ENCODE data around the gene BBLN. TPM values are rescaled to one million over a fixed set of nuclear protein-coding genes. Genes with fewer than 3 reads are reported as not detected.

BBLN gene
- total RNA-seq, 2 experiments from 2014 or later = 53.6 to 55.9 TPM

DNA sequence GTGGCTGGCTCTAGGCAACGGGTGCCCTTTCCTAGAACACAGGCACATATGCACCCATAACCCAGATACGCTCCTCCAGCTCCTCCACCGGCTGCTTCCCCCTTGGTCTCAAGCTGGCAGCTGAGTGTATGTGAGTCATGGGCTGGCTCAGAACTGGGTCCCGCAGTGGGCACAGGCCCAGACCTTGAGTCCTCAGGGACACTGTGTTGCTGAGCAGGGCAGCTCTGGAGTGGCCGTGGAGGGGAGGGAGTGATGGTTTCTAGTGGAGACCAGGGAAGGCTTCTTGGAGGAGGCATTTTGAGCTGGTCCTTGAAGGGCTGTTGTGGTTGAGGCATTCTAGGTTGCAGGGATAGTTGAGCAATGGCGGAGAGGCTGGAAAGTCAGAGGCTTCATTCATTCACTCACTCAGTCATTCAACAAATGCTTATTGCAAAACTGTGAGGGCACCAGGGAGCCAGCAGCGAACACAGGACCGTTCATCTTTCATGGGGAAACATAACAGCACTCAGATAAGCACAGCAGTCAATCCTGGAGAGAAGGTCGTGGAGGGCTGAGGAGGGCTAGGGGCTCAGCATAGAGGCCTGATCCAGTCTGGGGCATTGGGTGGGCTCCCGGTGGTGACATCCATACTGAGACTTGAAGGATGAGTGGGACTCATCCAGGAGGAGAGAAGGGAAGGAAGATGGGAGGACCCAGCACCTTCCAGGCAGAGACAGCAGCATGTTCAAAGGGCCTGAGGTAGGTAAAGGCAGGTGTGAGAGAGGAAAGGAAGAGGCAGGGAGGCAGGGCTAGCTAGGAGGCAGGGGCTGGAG, 2.4 kb downstream of the BBLN start:
- Mint-ChIP-seq H3K9me3 (no peaks in the 10 kb centered on the region), H3K36me3 (ENCODE audit: low read depth) (peaks cover 40% of the 10 kb centered on the region)

DNA sequence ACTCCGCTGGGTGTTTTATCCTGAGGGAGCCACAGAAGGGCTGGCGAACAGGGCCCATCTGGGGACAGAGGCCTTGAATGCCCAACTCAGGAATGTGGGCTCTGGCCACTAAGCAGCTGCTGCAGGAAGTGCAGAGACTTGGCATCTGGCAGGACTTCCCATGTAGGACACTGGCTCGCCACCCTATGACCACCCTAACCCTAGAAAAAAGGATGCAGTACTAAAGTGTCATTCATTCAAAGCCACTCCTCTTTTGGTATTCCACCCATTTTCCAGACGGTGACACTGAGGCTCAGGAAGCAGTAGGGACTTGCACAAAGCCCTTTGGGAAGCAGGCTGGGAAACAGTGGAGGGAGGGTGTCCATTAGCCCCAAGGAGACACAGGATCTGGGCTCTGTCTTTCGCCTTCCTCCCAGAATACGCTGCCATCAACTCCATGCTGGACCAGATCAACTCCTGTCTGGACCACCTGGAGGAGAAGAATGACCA, 3.0 kb downstream of the BBLN start:
- Mint-ChIP-seq H3K4me1 (ENCODE audit: low read depth) (peaks cover 20% of the 10 kb centered on the region), H3K36me3 (ENCODE audit: low read depth) (peaks cover 47% of the 10 kb centered on the region), H3K4me3 (no peak overlapping the region), H3K27me3 (no peaks in the 10 kb centered on the region), H3K27ac (peak overlapping the region; percentile 47), H3K9me3 (no peaks in the 10 kb centered on the region)
- ChIA-PET POLR2A (no interaction called here), CTCF (interaction anchor here (1.5 kb wide), 1 partner anchor 9 kb away, joined by 4 read pairs; no protein-coding TSS in a partner anchor)
- DNase-seq = no peak
- Histone ChIP-seq H3K9me3 (ENCODE audit: control insufficient read depth in 1 of 2, insufficient read depth in 1 of 2, low read length in 2 of 2) (no peaks in the 10 kb centered on the region), H3K27ac (ENCODE audit: low read depth in 1 of 2, low read length in 2 of 2) (no peak overlapping the region), H3K4me1 (ENCODE audit: insufficient read depth, low read length) (peaks cover 24% of the 10 kb centered on the region), H3K27me3 (ENCODE audit: control insufficient read depth in 1 of 2, insufficient read depth in 2 of 2, low read length in 2 of 2) (no peaks in the 10 kb centered on the region), H3K36me3 (ENCODE audit: insufficient read depth, low read length) (peaks cover 45% of the 10 kb centered on the region), H3K4me3 (ENCODE audit: low read length) (no peak overlapping the region)
- intact Hi-C loops (cut with DNase I, micrococcal nuclease) = no loop called here
- no peak for ATAC-seq (ENCODE audit: poor library complexity)
- TF ChIP-seq, protein P1, sequence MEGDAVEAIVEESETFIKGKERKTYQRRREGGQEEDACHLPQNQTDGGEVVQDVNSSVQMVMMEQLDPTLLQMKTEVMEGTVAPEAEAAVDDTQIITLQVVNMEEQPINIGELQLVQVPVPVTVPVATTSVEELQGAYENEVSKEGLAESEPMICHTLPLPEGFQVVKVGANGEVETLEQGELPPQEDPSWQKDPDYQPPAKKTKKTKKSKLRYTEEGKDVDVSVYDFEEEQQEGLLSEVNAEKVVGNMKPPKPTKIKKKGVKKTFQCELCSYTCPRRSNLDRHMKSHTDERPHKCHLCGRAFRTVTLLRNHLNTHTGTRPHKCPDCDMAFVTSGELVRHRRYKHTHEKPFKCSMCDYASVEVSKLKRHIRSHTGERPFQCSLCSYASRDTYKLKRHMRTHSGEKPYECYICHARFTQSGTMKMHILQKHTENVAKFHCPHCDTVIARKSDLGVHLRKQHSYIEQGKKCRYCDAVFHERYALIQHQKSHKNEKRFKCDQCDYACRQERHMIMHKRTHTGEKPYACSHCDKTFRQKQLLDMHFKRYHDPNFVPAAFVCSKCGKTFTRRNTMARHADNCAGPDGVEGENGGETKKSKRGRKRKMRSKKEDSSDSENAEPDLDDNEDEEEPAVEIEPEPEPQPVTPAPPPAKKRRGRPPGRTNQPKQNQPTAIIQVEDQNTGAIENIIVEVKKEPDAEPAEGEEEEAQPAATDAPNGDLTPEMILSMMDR (IDR thresholded peaks at IDR 0.05) = no peak

More for the DNA sequence above, 2.4 kb downstream of the BBLN start:
- H3K27me3 ChIP-seq (ENCODE audit: control insufficient read depth in 1 of 2, insufficient read depth in 2 of 2, low read length in 2 of 2) = no peaks in the 10 kb centered on the region
- intact Hi-C loops (cut with DNase I, micrococcal nuclease) = no loop called here
- CTCF ChIA-PET = interaction anchor here (1.5 to 2.9 kb wide), 2 partner anchors 10 to 29 kb away, joined by 4 to 8 read pairs; partner anchors contain the start of gene CIZ1
- H3K4me1 ChIP-seq (ENCODE audit: insufficient read depth, low read length) = peaks cover 24% of the 10 kb centered on the region
- Mint-ChIP-seq H3K27me3 (no peaks in the 10 kb centered on the region), H3K4me3 (peak overlapping the region; percentile 89), H3K4me1 (ENCODE audit: low read depth) (peaks cover 20% of the 10 kb centered on the region), H3K27ac (peak overlapping the region; percentile 47)
- H3K9me3 ChIP-seq (ENCODE audit: control insufficient read depth in 1 of 2, insufficient read depth in 1 of 2, low read length in 2 of 2) = no peaks in the 10 kb centered on the region
- ATAC-seq (ENCODE audit: poor library complexity) = no peak
- no peak overlapping the region for H3K4me3 ChIP-seq (ENCODE audit: low read length)
- TF ChIP-seq, protein P1 (IDR thresholded peaks at IDR 0.05) = no peak
- DNase-seq = no peak
- POLR2A ChIA-PET = interaction anchor here (0.7 to 1.5 kb wide), 2 partner anchors 24 to 113 kb away, joined by 3 to 4 read pairs; partner anchors contain the start of genes GOLGA2 and SWI5
- H3K27ac ChIP-seq (ENCODE audit: low read depth in 1 of 2, low read length in 2 of 2) = no peak overlapping the region
- peaks cover 39% of the 10 kb centered on the region for H3K36me3 ChIP-seq (ENCODE audit: insufficient read depth, low read length)

DNA sequence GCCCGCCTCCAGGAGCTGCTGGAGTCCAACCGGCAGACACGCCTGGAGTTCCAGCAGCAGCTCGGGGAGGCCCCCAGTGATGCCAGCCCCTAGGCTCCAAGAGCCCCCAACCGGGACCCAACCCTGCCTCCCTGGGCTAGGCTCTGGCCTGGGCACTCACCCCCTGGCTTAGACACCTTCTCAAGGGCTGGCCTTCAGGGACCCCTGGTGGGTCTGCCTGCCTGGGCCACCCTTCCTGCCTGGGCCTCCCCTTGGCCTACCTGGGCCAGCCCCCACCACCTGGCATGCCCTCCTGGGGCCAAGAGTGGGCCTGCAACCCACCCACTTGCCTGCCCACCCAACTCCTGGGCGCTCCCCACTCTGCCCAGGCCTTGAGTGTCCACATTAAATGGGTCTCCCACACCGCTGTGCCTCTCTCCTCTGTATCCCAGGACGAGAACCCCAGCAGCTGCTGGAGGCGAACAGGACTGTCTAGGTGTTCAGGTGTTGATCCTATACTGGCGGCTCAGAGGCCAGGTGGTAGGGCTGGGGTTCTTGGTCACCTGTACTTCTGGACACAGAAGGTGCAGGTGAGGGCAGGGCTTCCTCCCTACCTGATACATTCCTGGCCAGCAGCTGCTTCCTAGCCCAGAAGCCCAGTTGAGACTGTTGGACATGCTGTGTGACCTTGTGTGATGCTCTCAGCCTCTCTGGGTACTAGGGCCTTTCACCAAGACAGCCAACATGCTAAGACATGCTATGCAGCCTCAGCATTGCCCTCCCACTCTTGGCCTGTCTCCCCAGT, 3.6 kb downstream of the BBLN start:
- H3K4me1 ChIP-seq (ENCODE audit: insufficient read depth, low read length) = peaks cover 24% of the 10 kb centered on the region
- no peaks in the 10 kb centered on the region for H3K9me3 ChIP-seq (ENCODE audit: control insufficient read depth in 1 of 2, insufficient read depth in 1 of 2, low read length in 2 of 2)
- H3K27me3 Mint-ChIP-seq = no peaks in the 10 kb centered on the region
- POLR2A ChIA-PET = no interaction called here
- peaks cover 49% of the 10 kb centered on the region for H3K36me3 ChIP-seq (ENCODE audit: insufficient read depth, low read length)
- CTCF ChIA-PET = interaction anchor here (1.5 kb wide), 1 partner anchor 8 kb away, joined by 4 read pairs; no protein-coding TSS in a partner anchor
- no peak overlapping the region for H3K27ac Mint-ChIP-seq
- no peaks in the 10 kb centered on the region for H3K9me3 Mint-ChIP-seq
- ATAC-seq (ENCODE audit: poor library complexity) (no peak), DNase-seq (no peak)
- TF ChIP-seq, protein P1 (IDR thresholded peaks at IDR 0.05) = no peak
- H3K27me3 ChIP-seq (ENCODE audit: control insufficient read depth in 1 of 2, insufficient read depth in 2 of 2, low read length in 2 of 2) = no peaks in the 10 kb centered on the region
- H3K4me3 Mint-ChIP-seq = no peak overlapping the region
- peaks cover 20% of the 10 kb centered on the region for H3K4me1 Mint-ChIP-seq (ENCODE audit: low read depth)
- no peak overlapping the region for H3K27ac ChIP-seq (ENCODE audit: low read depth in 1 of 2, low read length in 2 of 2)
- peaks cover 52% of the 10 kb centered on the region for H3K36me3 Mint-ChIP-seq (ENCODE audit: low read depth)
- intact Hi-C loops (cut with DNase I, micrococcal nuclease) = no loop called here
- no peak overlapping the region for H3K4me3 ChIP-seq (ENCODE audit: low read length)
